HepG2 (cell line): Measurements from ENCODE around the gene TDRD9. TPM values are rescaled to one million over a fixed set of nuclear protein-coding genes. Genes with fewer than 3 reads are reported as not detected.
A peak's percentile ranks its signal among the peaks of the same experiment; 100 is the strongest.

ENCODE experiments used
- DMAP1 ChIP-seq: IDR thresholded peaks from 2 replicates; pipeline ENCODE4 v1.6.1; 2016
- DR1 ChIP-seq: sonication (generic); formaldehyde crosslinking; IDR thresholded peaks from 2 replicates; pipeline ENCODE4 v1.8.0; 2021; ENCODE audit warnings: mild to moderate bottlenecking, missing genetic modification reagents, inconsistent platforms
- FOXA3 ChIP-seq: IDR thresholded peaks from 2 replicates; pipeline ENCODE4 v1.6.1; 2016; ENCODE audit warnings: missing genetic modification reagents, missing compliant biosample characterization
- HDAC1 ChIP-seq: sonication (generic); formaldehyde crosslinking; IDR thresholded peaks from 2 replicates; pipeline ENCODE4 v1.5.1; 2020; ENCODE audit warnings: mild to moderate bottlenecking, missing genetic modification reagents
- HNRNPL ChIP-seq: fragments of 200-400 bp; formaldehyde crosslinking; IDR thresholded peaks from 2 replicates; pipeline ENCODE4 v1.6.1; 2017; ENCODE audit warnings: mild to moderate bottlenecking, low read depth, low read length
- HNRNPLL ChIP-seq: fragments of 200-400 bp; formaldehyde crosslinking; IDR thresholded peaks from 2 replicates; pipeline ENCODE4 v1.6.1; 2017; ENCODE audit warnings: mild to moderate bottlenecking, low read depth, low read length; ENCODE audit not compliant: poor library complexity, severe bottlenecking
- MED1 ChIP-seq: sonication (generic); formaldehyde crosslinking; IDR thresholded peaks from 2 replicates; pipeline ENCODE4 v1.4.0; 2020; ENCODE audit warnings: missing genetic modification reagents
- MLLT10 ChIP-seq: sonication (generic); formaldehyde crosslinking; IDR thresholded peaks from 2 replicates; pipeline ENCODE4 v1.4.0; 2020; ENCODE audit warnings: missing genetic modification reagents
- NFE2L1 ChIP-seq: sonication (generic); formaldehyde crosslinking; IDR thresholded peaks from 2 replicates; pipeline ENCODE4 v1.4.0; 2020; ENCODE audit warnings: missing genetic modification reagents, mild to moderate bottlenecking, borderline replicate concordance
- REL ChIP-seq: sonication (generic); formaldehyde crosslinking; conservative IDR thresholded peaks from 2 replicates; pipeline ENCODE4 v1.8.0; 2022; ENCODE audit warnings: mild to moderate bottlenecking, missing genetic modification reagents, moderate library complexity
- RFXAP ChIP-seq: sonication (generic); formaldehyde crosslinking; IDR thresholded peaks from 2 replicates; pipeline ENCODE4 v1.4.0; 2020; ENCODE audit warnings: missing genetic modification reagents, borderline replicate concordance
- THAP11 ChIP-seq: IDR thresholded peaks from 2 replicates; pipeline ENCODE4 v1.6.1; 2016; ENCODE audit warnings: missing biosample characterization, missing genetic modification reagents
- XRCC5 ChIP-seq: fragments of 200-400 bp; formaldehyde crosslinking; optimal IDR thresholded peaks from 2 replicates; pipeline ENCODE3; 2017; ENCODE audit warnings: mild to moderate bottlenecking, low read length
- ZNF256 ChIP-seq: sonication (generic); formaldehyde crosslinking; conservative IDR thresholded peaks from 2 replicates; pipeline ENCODE4 v1.4.0; 2020; ENCODE audit warnings: missing genetic modification reagents
- ZNF550 ChIP-seq: sonication (generic); formaldehyde crosslinking; IDR thresholded peaks from 2 replicates; pipeline ENCODE4 v1.4.0; 2020; ENCODE audit warnings: mild to moderate bottlenecking, missing genetic modification reagents, borderline replicate concordance
- polyA plus RNA-seq, 8 experiments: library from polyadenylated mRNA; depleted of rRNA in 3 of 8; stranded (reverse) in 7 of 8; unstranded in 1 of 8; fragments of >200 nt; fragmentation: Illumina TruSeq in 4 of 8; extraction: Trizol in 4 of 8; gene quantifications; 2 replicates each; pipeline versions ENCODE4 v1.2.1 to v1.2.3, GENCODE V29; 2011 to 2016; ENCODE audit warnings: low read depth in 4 of 8, missing spikeins in 1 of 8, mixed read lengths in 1 of 8; ENCODE audit not compliant: insufficient read depth in 1 of 8
- total RNA-seq, 5 experiments: library from RNA; depleted of rRNA; stranded (reverse); fragments of >200 nt; fragmentation: Illumina TruSeq; extraction: Trizol; gene quantifications; 2 replicates each; pipeline ENCODE4 v1.2.3, GENCODE V29; 2016; ENCODE audit warnings: low read depth in 1 of 5
- TF ChIP-seq, protein P1 (sequence below): sonication (generic); formaldehyde crosslinking; IDR thresholded peaks from 2 replicates; pipeline ENCODE4 v1.4.0; 2020; ENCODE audit warnings: missing genetic modification reagents
- TF ChIP-seq, protein P2 (sequence below): sonication (generic); formaldehyde crosslinking; IDR thresholded peaks from 2 replicates; pipeline ENCODE4 v1.5.0; 2020; ENCODE audit warnings: mild to moderate bottlenecking, missing genetic modification reagents, borderline replicate concordance
- TF ChIP-seq, protein P3 (sequence below): sonication (generic); formaldehyde crosslinking; IDR thresholded peaks from 2 replicates; pipeline ENCODE4 v1.4.0; 2020; ENCODE audit warnings: mild to moderate bottlenecking, missing genetic modification reagents
- TF ChIP-seq, protein P4 (sequence below): sonication (generic); formaldehyde crosslinking; IDR thresholded peaks from 2 replicates; pipeline ENCODE4 v1.5.1; 2020; ENCODE audit warnings: mild to moderate bottlenecking, missing genetic modification reagents, moderate library complexity

The TDRD9 gene
- total and polyA plus RNA-seq, 2 of the 13 experiments (the other 11 are each of a cell fraction or from before 2014, with no cell fraction given), result not detected

DNA sequence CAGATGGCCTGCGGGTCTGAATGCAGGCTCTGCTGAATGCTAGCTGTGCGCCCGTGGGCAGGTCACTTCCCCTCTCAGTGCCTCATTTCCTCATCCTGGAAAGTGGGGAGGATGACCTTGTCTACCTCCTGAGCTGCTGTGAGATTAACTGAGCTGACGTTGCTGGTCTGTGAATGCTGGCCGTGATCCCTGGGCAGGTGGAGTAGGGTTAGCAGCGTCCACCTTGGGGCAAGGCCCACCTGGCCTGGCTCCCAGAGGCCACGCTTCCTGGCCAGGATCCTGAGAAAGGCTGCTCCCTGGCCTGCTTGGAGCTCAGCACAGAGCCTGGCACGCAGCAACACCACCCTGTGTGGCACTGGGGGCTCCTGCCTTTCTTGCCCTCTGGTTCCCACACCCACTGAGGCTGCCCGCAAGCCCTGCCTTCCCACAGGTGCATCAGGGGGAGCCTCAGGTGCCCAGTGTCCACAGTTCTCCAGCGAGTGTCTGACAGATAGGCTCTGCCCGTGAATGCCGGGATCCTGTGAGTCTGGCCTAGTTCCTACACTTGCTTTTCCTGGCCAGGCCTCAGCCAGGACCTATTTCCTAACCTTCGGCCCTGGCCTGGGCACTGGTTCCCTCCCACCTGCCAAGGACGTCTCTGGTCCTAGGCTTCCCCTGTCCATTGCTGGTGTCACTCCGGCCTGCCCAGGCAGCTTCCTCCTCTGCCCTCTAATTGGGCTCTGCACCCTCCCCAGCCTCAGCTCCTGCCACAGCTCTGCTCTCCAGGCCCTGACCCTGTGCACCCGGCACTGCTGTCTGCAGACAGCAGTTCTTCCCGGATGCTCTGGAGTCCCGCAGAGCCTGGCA, 37.2 kb upstream of the TDRD9 start (continued):
- TF ChIP-seq NFE2L1 (no peak), THAP11 (CRISPR knock-in tag) (peak; percentile 20; the same call in 1 of the 2 replicates), ZNF550 (CRISPR knock-in tag) (peak; percentile 13; the same call in 1 of the 2 replicates), DMAP1 (CRISPR knock-in tag) (0 out of 2 replicates have a peak, but pooled peaks have one; percentile 10), FOXA3 (CRISPR knock-in tag) (no peak), DR1 (peak; percentile 54; the same call in 1 of the 2 replicates), MLLT10 (CRISPR knock-in tag) (no peak), HNRNPL (peak; percentile 86; the same call in 1 of the 2 replicates), XRCC5 (no peak), HDAC1 (peak; percentile 16; the same call in 1 of the 2 replicates), RFXAP (CRISPR knock-in tag) (0 out of 2 replicates have a peak, but pooled peaks have one; percentile 53), MED1 (CRISPR knock-in tag) (peak; percentile 47; the same call in 1 of the 2 replicates), HNRNPLL (peak; percentile 17), ZNF256 (CRISPR knock-in tag) (0 out of 2 replicates have a peak, but pooled peaks have one; percentile 61), REL (CRISPR knock-in tag) (no peak)
- TF ChIP-seq, protein P1, sequence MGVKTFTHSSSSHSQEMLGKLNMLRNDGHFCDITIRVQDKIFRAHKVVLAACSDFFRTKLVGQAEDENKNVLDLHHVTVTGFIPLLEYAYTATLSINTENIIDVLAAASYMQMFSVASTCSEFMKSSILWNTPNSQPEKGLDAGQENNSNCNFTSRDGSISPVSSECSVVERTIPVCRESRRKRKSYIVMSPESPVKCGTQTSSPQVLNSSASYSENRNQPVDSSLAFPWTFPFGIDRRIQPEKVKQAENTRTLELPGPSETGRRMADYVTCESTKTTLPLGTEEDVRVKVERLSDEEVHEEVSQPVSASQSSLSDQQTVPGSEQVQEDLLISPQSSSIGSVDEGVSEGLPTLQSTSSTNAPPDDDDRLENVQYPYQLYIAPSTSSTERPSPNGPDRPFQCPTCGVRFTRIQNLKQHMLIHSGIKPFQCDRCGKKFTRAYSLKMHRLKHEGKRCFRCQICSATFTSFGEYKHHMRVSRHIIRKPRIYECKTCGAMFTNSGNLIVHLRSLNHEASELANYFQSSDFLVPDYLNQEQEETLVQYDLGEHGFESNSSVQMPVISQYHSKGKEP, result no peak
- TF ChIP-seq, protein P2, sequence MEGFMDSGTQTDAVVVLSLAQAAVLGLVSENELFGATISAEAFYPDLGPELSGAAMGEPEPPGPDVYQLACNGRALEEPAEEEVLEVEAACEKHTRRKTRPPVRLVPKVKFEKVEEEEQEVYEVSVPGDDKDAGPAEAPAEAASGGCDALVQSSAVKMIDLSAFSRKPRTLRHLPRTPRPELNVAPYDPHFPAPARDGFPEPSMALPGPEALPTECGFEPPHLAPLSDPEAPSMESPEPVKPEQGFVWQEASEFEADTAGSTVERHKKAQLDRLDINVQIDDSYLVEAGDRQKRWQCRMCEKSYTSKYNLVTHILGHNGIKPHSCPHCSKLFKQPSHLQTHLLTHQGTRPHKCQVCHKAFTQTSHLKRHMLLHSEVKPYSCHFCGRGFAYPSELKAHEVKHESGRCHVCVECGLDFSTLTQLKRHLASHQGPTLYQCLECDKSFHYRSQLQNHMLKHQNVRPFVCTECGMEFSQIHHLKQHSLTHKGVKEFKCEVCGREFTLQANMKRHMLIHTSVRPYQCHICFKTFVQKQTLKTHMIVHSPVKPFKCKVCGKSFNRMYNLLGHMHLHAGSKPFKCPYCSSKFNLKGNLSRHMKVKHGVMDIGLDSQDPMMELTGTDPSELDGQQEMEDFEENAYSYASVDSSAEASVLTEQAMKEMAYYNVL (CRISPR knock-in tag), result peak; percentile 56
- TF ChIP-seq, protein P3, sequence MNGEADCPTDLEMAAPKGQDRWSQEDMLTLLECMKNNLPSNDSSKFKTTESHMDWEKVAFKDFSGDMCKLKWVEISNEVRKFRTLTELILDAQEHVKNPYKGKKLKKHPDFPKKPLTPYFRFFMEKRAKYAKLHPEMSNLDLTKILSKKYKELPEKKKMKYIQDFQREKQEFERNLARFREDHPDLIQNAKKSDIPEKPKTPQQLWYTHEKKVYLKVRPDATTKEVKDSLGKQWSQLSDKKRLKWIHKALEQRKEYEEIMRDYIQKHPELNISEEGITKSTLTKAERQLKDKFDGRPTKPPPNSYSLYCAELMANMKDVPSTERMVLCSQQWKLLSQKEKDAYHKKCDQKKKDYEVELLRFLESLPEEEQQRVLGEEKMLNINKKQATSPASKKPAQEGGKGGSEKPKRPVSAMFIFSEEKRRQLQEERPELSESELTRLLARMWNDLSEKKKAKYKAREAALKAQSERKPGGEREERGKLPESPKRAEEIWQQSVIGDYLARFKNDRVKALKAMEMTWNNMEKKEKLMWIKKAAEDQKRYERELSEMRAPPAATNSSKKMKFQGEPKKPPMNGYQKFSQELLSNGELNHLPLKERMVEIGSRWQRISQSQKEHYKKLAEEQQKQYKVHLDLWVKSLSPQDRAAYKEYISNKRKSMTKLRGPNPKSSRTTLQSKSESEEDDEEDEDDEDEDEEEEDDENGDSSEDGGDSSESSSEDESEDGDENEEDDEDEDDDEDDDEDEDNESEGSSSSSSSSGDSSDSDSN (CRISPR knock-in tag), result peak; percentile 68; the same call in 1 of the 2 replicates
- TF ChIP-seq, protein P4, sequence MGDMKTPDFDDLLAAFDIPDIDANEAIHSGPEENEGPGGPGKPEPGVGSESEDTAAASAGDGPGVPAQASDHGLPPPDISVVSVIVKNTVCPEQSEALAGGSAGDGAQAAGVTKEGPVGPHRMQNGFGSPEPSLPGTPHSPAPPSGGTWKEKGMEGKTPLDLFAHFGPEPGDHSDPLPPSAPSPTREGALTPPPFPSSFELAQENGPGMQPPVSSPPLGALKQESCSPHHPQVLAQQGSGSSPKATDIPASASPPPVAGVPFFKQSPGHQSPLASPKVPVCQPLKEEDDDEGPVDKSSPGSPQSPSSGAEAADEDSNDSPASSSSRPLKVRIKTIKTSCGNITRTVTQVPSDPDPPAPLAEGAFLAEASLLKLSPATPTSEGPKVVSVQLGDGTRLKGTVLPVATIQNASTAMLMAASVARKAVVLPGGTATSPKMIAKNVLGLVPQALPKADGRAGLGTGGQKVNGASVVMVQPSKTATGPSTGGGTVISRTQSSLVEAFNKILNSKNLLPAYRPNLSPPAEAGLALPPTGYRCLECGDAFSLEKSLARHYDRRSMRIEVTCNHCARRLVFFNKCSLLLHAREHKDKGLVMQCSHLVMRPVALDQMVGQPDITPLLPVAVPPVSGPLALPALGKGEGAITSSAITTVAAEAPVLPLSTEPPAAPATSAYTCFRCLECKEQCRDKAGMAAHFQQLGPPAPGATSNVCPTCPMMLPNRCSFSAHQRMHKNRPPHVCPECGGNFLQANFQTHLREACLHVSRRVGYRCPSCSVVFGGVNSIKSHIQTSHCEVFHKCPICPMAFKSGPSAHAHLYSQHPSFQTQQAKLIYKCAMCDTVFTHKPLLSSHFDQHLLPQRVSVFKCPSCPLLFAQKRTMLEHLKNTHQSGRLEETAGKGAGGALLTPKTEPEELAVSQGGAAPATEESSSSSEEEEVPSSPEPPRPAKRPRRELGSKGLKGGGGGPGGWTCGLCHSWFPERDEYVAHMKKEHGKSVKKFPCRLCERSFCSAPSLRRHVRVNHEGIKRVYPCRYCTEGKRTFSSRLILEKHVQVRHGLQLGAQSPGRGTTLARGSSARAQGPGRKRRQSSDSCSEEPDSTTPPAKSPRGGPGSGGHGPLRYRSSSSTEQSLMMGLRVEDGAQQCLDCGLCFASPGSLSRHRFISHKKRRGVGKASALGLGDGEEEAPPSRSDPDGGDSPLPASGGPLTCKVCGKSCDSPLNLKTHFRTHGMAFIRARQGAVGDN (CRISPR knock-in tag), result peak; percentile 94
